HCT116 (cell line): Measurements from ENCODE around the gene CELF1. TPM values are rescaled to one million over a fixed set of nuclear protein-coding genes. Genes with fewer than 3 reads are reported as not detected.

Source experiments
- ATAC-seq: fragments of 200-7000 bp; cut with Tn5 transposase; 2 replicates; pipeline ENCODE4 v1.9.1; 2020; ENCODE audit warnings: mild to moderate bottlenecking, moderate library complexity
- BruUV-seq: library from RNA; stranded (reverse); fragments of 400-500 nt; replicated peaks from 2 replicates; lab custom pipeline; 2021; lab: Mats Ljungman, UMichigan
- CTCF ChIA-PET: fragments of 300-600 bp; sonication (Branson Sonifier 250); formaldehyde crosslinking; loops from one replicate; lab custom pipeline; 2021; ENCODE audit warnings: antibody characterized with exemption; lab: Charles Lee
- POLR2A ChIA-PET: fragments of 300-600, 350-600 bp; sonication (Branson Sonifier 250); formaldehyde crosslinking; loops from one replicate; lab custom pipeline; 2021; ENCODE audit warnings: antibody characterized with exemption; lab: Charles Lee
- RAD21 ChIA-PET, 2 experiments: fragments of 300-600 bp; sonication (Branson Sonifier 250); formaldehyde crosslinking; loops; one replicate each; lab custom pipeline; 2023; ENCODE audit warnings: low total read pairs in 2 of 2; ENCODE audit not compliant: uncharacterized antibody in 2 of 2, unreplicated experiment in 2 of 2, low non-redundant PET in 1 of 2; lab: Charles Lee
- DNase-seq: peaks from one replicate; pipeline ENCODE4 v3.0.0-alpha.2; 2010; ENCODE audit warnings: low read depth, low spot score
- H2AFZ ChIP-seq: fragments of 200-600 bp; shearing (Covaris generic), sonication (generic); 2 replicates; pipeline ENCODE4 v1.6.1; 2017; ENCODE audit warnings: low read depth, mixed run types, mixed read lengths, antibody characterized with exemption, low read length; ENCODE audit not compliant: poor library complexity, severe bottlenecking
- H3K27ac ChIP-seq: 2 replicates; pipeline ENCODE4 v1.5.1; 2012; ENCODE audit warnings: low read depth, low read length
- H3K27me3 ChIP-seq: fragments of 200-600 bp; sonication (generic); 2 replicates; pipeline ENCODE4 v1.6.1; 2016; ENCODE audit warnings: mixed run types, low read length, mixed read lengths; ENCODE audit not compliant: insufficient read depth
- H3K36me3 ChIP-seq, 2 experiments: fragments of 200-500 bp in 1 of 2; fragments of 200-600 bp in 1 of 2; sonication (Bioruptor generic) in 1 of 2; sonication (generic) in 1 of 2; 2 replicates each; pipeline versions ENCODE4 v1.5.1 to v1.6.1; 2014 to 2016; ENCODE audit warnings: low read length in 2 of 2, inconsistent platforms in 1 of 2, mixed read lengths in 1 of 2, mixed run types in 1 of 2; ENCODE audit not compliant: insufficient read depth in 2 of 2, control insufficient read depth in 1 of 2
- H3K4me1 ChIP-seq, 2 experiments: fragments of 200-600 bp in 1 of 2; sonication (generic) in 1 of 2; 2 replicates each; pipeline versions ENCODE4 v1.5.1 to v1.6.1; 2012 to 2017; ENCODE audit warnings: low read length in 2 of 2, inconsistent platforms in 1 of 2, mild to moderate bottlenecking in 1 of 2, mixed read lengths in 1 of 2, mixed run types in 1 of 2, moderate library complexity in 1 of 2; ENCODE audit not compliant: insufficient read depth in 2 of 2, control insufficient read depth in 1 of 2
- H3K4me2 ChIP-seq: fragments of 200-600 bp; sonication (generic); 2 replicates; pipeline ENCODE4 v1.6.1; 2017; ENCODE audit warnings: mixed run types, low read length, mixed read lengths
- H3K4me3 ChIP-seq, 2 experiments: fragments of 200-600 bp in 1 of 2; sonication (generic) in 1 of 2; replicated peaks in 1 of 2; 2 replicates each; pipeline ENCODE4 v1.5.1; 2011 to 2016; ENCODE audit warnings: low read length in 2 of 2, control low read depth in 1 of 2, low read depth in 1 of 2, mild to moderate bottlenecking in 1 of 2, mixed read lengths in 1 of 2, mixed run types in 1 of 2
- H3K79me2 ChIP-seq: fragments of 200-600 bp; sonication (generic); 2 replicates; pipeline ENCODE4 v1.6.1; 2017; ENCODE audit warnings: mild to moderate bottlenecking, mixed run types, low read length, moderate library complexity, mixed read lengths; ENCODE audit not compliant: insufficient read depth
- H3K9ac ChIP-seq: fragments of 200-600 bp; sonication (generic); 2 replicates; pipeline ENCODE4 v1.6.1; 2016; ENCODE audit warnings: low read length, mixed read lengths
- H3K9me2 ChIP-seq: fragments of 200-600 bp; sonication (generic), shearing (Covaris generic); 2 replicates; pipeline ENCODE4 v1.6.1; 2017; ENCODE audit warnings: mixed run types, mild to moderate bottlenecking, moderate library complexity; ENCODE audit not compliant: insufficient read depth
- H3K9me3 ChIP-seq, 2 experiments: fragments of 200-500 bp in 1 of 2; fragments of 200-600 bp in 1 of 2; sonication (Bioruptor generic) in 1 of 2; sonication (generic) in 1 of 2; 2 replicates each; pipeline ENCODE4 v1.6.1; 2014 to 2017; ENCODE audit warnings: low read length in 2 of 2, mixed read lengths in 2 of 2, inconsistent platforms in 1 of 2, low read depth in 1 of 2, mild to moderate bottlenecking in 1 of 2, mixed run types in 1 of 2, moderate library complexity in 1 of 2; ENCODE audit not compliant: control insufficient read depth in 1 of 2, insufficient read depth in 1 of 2
- H4K20me1 ChIP-seq: fragments of 200-600 bp; sonication (generic), shearing (Covaris generic); 2 replicates; pipeline ENCODE4 v1.6.1; 2017; ENCODE audit warnings: mixed run types, mild to moderate bottlenecking, moderate library complexity; ENCODE audit not compliant: insufficient read depth
- CBX3 ChIP-seq: IDR thresholded peaks from 2 replicates; pipeline ENCODE4 v1.6.1; 2012; ENCODE audit warnings: low read depth
- CEBPB ChIP-seq: IDR thresholded peaks from 2 replicates; pipeline ENCODE4 v1.6.1; 2012; ENCODE audit warnings: low read depth
- EGR1 ChIP-seq: IDR thresholded peaks from 2 replicates; pipeline ENCODE4 v1.6.1; 2012; ENCODE audit warnings: low read depth
- ELF1 ChIP-seq: IDR thresholded peaks from 2 replicates; pipeline ENCODE4 v1.6.1; 2012; ENCODE audit warnings: low read depth, borderline replicate concordance
- FOSL1 ChIP-seq: IDR thresholded peaks from 2 replicates; pipeline ENCODE4 v1.6.1; 2012; ENCODE audit warnings: low read depth
- JUND ChIP-seq: IDR thresholded peaks from 2 replicates; pipeline ENCODE4 v1.6.1; 2012
- POLR2A ChIP-seq: IDR thresholded peaks from 2 replicates; pipeline ENCODE4 v1.7.0; 2011; ENCODE audit warnings: borderline replicate concordance; ENCODE audit not compliant: insufficient read depth, insufficient read length; ENCODE audit errors: extremely low read depth
- POLR2AphosphoS5 ChIP-seq: IDR thresholded peaks from 2 replicates; pipeline ENCODE4 v1.6.1; 2011; ENCODE audit warnings: mild to moderate bottlenecking, low read depth, low read length, moderate library complexity
- RAD21 ChIP-seq: IDR thresholded peaks from 2 replicates; pipeline ENCODE4 v1.6.1; 2012; ENCODE audit warnings: low read depth, mild to moderate bottlenecking
- SIN3A ChIP-seq: IDR thresholded peaks from 2 replicates; pipeline ENCODE4 v1.6.1; 2012; ENCODE audit warnings: low read depth
- SRF ChIP-seq: IDR thresholded peaks from 2 replicates; pipeline ENCODE4 v1.6.1; 2012; ENCODE audit warnings: low read depth
- TCF7L2 ChIP-seq: IDR thresholded peaks from 2 replicates; pipeline ENCODE4 v1.7.0; 2011; ENCODE audit warnings: borderline replicate concordance, inconsistent platforms; ENCODE audit not compliant: insufficient read depth, insufficient read length; ENCODE audit errors: extremely low read depth
- YY1 ChIP-seq: IDR thresholded peaks from 2 replicates; pipeline ENCODE4 v1.6.1; 2011; ENCODE audit warnings: low read length, low read depth, moderate library complexity, mild to moderate bottlenecking; ENCODE audit not compliant: insufficient replicate concordance; ENCODE audit errors: extremely low read depth
- ZFX ChIP-seq: fragments of 450-650 bp; IDR thresholded peaks from 2 replicates; pipeline ENCODE4 v1.6.1; 2017
- intact Hi-C: fragments of 100-400 bp; cut with micrococcal nuclease; formaldehyde crosslinking; loops from 2 replicates; pipeline ENCODE4 v1.10.0; 2022
- total RNA-seq: library from RNA; stranded (reverse); gene quantifications from one replicate; pipeline ENCODE4 v1.2.1, GENCODE V29; 2021; ENCODE audit not compliant: unreplicated experiment
- TF ChIP-seq, protein P1 (sequence below): IDR thresholded peaks from 2 replicates; pipeline ENCODE4 v1.6.1; 2012
- TF ChIP-seq, protein P2 (sequence below): IDR thresholded peaks from 2 replicates; pipeline ENCODE4 v1.6.1; 2012
- TF ChIP-seq, protein P3 (sequence below): IDR thresholded peaks from 2 replicates; pipeline ENCODE4 v1.6.1; 2011; ENCODE audit warnings: mild to moderate bottlenecking, low read length, moderate library complexity; ENCODE audit not compliant: insufficient replicate concordance; ENCODE audit errors: extremely low read depth

The CELF1 gene
- total RNA-seq, 1 experiment from 2014 or later, result 133 TPM

DNA sequence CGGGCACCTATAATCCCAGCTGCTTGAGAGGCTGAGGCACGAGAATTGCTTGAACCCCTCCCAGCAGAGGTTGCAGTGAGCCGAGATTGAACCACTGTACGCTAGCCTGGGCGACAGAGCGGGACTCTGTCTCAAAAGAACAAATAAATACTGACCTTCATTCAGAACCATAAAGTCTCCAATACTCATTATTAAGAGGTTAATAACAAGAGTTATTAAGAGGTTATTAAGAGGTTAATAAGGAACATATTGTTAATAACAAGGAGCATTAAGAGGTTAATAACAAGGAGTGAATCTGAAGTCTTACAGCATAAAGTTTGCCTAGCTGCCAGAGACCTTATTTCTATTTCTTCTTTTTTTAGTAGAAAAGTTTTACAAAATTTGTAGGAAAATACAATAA, 7.6 kb downstream of the CELF1 start:
- H3K9me3 ChIP-seq, result no peaks in the 10 kb centered on the region
- CTCF ChIA-PET, result no interaction called here
- no peak for ATAC-seq

More for the DNA sequence above, 7.6 kb downstream of the CELF1 start:
- DNase-seq, result no peak
- Histone ChIP-seq H3K27ac (no peak overlapping the region), H3K4me3 (no peak overlapping the region), H3K79me2 (peaks cover 99% of the 10 kb centered on the region), H3K36me3 (0 out of 4 replicates have a peak, but pooled peaks cover 0 to 1% of the 10 kb centered on the region in 2 experiments), H3K4me2 (no peak overlapping the region), H3K9me2 (no peaks in the 10 kb centered on the region), H2AFZ (no peak overlapping the region), H3K4me1 (peaks cover 5 to 43% of the 10 kb centered on the region in 2 experiments; a peak in 3 of 4 replicates), H3K9ac (no peak overlapping the region), H4K20me1 (peaks cover 23% of the 10 kb centered on the region; the same call in 1 of the 2 replicates), H3K27me3 (no peaks in the 10 kb centered on the region)
- TF ChIP-seq POLR2AphosphoS5, result no peak
- no peak for TF ChIP-seq POLR2A
- TF ChIP-seq ZFX, result no peak
- no peak for TF ChIP-seq SIN3A
- TF ChIP-seq JUND, result no peak
- no peak for TF ChIP-seq EGR1
- TF ChIP-seq CBX3, result no peak
- no peak for TF ChIP-seq YY1
- TF ChIP-seq, protein P1, sequence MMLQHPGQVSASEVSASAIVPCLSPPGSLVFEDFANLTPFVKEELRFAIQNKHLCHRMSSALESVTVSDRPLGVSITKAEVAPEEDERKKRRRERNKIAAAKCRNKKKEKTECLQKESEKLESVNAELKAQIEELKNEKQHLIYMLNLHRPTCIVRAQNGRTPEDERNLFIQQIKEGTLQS, result no peak
- no peak for TF ChIP-seq FOSL1
- TF ChIP-seq SRF, result no peak
- TF ChIP-seq, protein P2, sequence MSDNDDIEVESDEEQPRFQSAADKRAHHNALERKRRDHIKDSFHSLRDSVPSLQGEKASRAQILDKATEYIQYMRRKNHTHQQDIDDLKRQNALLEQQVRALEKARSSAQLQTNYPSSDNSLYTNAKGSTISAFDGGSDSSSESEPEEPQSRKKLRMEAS, result no peak
- no peak for TF ChIP-seq ELF1
- TF ChIP-seq, protein P3, sequence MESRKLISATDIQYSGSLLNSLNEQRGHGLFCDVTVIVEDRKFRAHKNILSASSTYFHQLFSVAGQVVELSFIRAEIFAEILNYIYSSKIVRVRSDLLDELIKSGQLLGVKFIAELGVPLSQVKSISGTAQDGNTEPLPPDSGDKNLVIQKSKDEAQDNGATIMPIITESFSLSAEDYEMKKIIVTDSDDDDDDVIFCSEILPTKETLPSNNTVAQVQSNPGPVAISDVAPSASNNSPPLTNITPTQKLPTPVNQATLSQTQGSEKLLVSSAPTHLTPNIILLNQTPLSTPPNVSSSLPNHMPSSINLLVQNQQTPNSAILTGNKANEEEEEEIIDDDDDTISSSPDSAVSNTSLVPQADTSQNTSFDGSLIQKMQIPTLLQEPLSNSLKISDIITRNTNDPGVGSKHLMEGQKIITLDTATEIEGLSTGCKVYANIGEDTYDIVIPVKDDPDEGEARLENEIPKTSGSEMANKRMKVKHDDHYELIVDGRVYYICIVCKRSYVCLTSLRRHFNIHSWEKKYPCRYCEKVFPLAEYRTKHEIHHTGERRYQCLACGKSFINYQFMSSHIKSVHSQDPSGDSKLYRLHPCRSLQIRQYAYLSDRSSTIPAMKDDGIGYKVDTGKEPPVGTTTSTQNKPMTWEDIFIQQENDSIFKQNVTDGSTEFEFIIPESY, result no peak
- no peak for TF ChIP-seq CEBPB
- no peak for TF ChIP-seq TCF7L2
- TF ChIP-seq RAD21, result no peak
- POLR2A ChIA-PET, result no interaction called here
- RAD21 ChIA-PET, result no interaction called here
- no TSS peak for BruUV-seq
- intact Hi-C loops, result no loop called here
